ENCODE measurements around the gene GP1BA.

GP1BA gene

GRCh38 chr17:4958102-4958501 is 26.0 kb downstream of the GP1BA start:
- TF ChIP-seq CTCF (IDR thresholded peaks at IDR 0.05; ENCODE audit: low read depth, low read length, poor library complexity, severe bottlenecking): no peak
- TF ChIP-seq EZH2phosphoT487 (IDR thresholded peaks at IDR 0.05; ENCODE audit: borderline replicate concordance, low read length): no peak
- Histone ChIP-seq H3K4me2 (ENCODE audit: low read length) (no peak overlapping the region), H3K4me1 (ENCODE audit: control insufficient read depth, low read length) (no peaks in the 10 kb centered on the region)

GRCh38 chr17:4959261-4959965 is 27.3 kb downstream of the GP1BA start:
- no peaks in the 10 kb centered on the region for H3K27me3 ChIP-seq (ENCODE audit: control insufficient read depth, low read length)
- no peak overlapping the region for H3K4me3 ChIP-seq (ENCODE audit: low read length)
- H3K36me3 ChIP-seq (ENCODE audit: control insufficient read depth, low read length): peaks cover 15% of the 10 kb centered on the region
- no peaks in the 10 kb centered on the region for H3K9me2 ChIP-seq (replicated peaks; ENCODE audit: control insufficient read depth, low read length)
- no peak overlapping the region for H3K27ac ChIP-seq (ENCODE audit: low read depth, low read length)
- no peaks in the 10 kb centered on the region for H3K9me3 ChIP-seq (ENCODE audit: control insufficient read depth, insufficient read depth, low read length)
- H4K20me1 ChIP-seq (ENCODE audit: control insufficient read depth, insufficient read depth, low read depth, low read length): no peaks in the 10 kb centered on the region
- H3F3A ChIP-seq (ENCODE audit: control insufficient read depth, insufficient read depth): peaks cover 6% of the 10 kb centered on the region; the same call in 1 of the 2 replicates
- H3K79me2 ChIP-seq (ENCODE audit: control insufficient read depth, low read length): no peaks in the 10 kb centered on the region
- TF ChIP-seq EZH2phosphoT487 (IDR thresholded peaks at IDR 0.05; ENCODE audit: borderline replicate concordance, low read length) (no peak), CTCF (IDR thresholded peaks at IDR 0.05; ENCODE audit: low read depth, low read length, poor library complexity, severe bottlenecking) (no peak)
- no peaks in the 10 kb centered on the region for H3K4me1 ChIP-seq (ENCODE audit: control insufficient read depth, low read length)
- H3K4me2 ChIP-seq (ENCODE audit: low read length): no peak overlapping the region

More at GRCh38 chr17:4958102-4958501, 26.0 kb downstream of the GP1BA start:
- Histone ChIP-seq H3K27me3 (ENCODE audit: control insufficient read depth, low read length) (no peaks in the 10 kb centered on the region), H3K9me2 (replicated peaks; ENCODE audit: control insufficient read depth, low read length) (no peaks in the 10 kb centered on the region), H3K4me3 (ENCODE audit: low read length) (no peak overlapping the region), H3K9me3 (ENCODE audit: control insufficient read depth, insufficient read depth, low read length) (no peaks in the 10 kb centered on the region), H3K79me2 (ENCODE audit: control insufficient read depth, low read length) (no peaks in the 10 kb centered on the region), H3K27ac (ENCODE audit: low read depth, low read length) (no peak overlapping the region), H3K36me3 (ENCODE audit: control insufficient read depth, low read length) (peaks cover 15% of the 10 kb centered on the region), H3F3A (ENCODE audit: control insufficient read depth, insufficient read depth) (peaks cover 6% of the 10 kb centered on the region; the same call in 1 of the 2 replicates), H4K20me1 (ENCODE audit: control insufficient read depth, insufficient read depth, low read depth, low read length) (no peaks in the 10 kb centered on the region)

- Histone ChIP-seq H3K79me2 (ENCODE audit: control insufficient read depth, low read length) (peaks cover 4% of the 10 kb centered on the region), H3F3A (ENCODE audit: control insufficient read depth, insufficient read depth) (peaks cover 6% of the 10 kb centered on the region; the same call in 1 of the 2 replicates), H3K27ac (ENCODE audit: low read depth, low read length) (no peak overlapping the region), H3K27me3 (ENCODE audit: control insufficient read depth, low read length) (no peaks in the 10 kb centered on the region), H3K4me3 (ENCODE audit: low read length) (no peak overlapping the region), H4K20me1 (ENCODE audit: control insufficient read depth, insufficient read depth, low read depth, low read length) (no peaks in the 10 kb centered on the region), H3K36me3 (ENCODE audit: control insufficient read depth, low read length) (peaks cover 18% of the 10 kb centered on the region), H3K9me3 (ENCODE audit: control insufficient read depth, insufficient read depth, low read length) (no peaks in the 10 kb centered on the region), H3K4me2 (ENCODE audit: low read length) (no peak overlapping the region), H3K4me1 (ENCODE audit: control insufficient read depth, low read length) (no peaks in the 10 kb centered on the region), H3K9me2 (replicated peaks; ENCODE audit: control insufficient read depth, low read length) (no peaks in the 10 kb centered on the region)
- no peak for TF ChIP-seq EZH2phosphoT487 (IDR thresholded peaks at IDR 0.05; ENCODE audit: borderline replicate concordance, low read length)
- no peak for TF ChIP-seq CTCF (IDR thresholded peaks at IDR 0.05; ENCODE audit: low read depth, low read length, poor library complexity, severe bottlenecking)
These were observed 28.3 kb downstream of the GP1BA start for GRCh38 chr17:4960279-4960922.
